Left hindlimb (tissue), 1 donor: ENCODE measurements around the gene FBLN1.
"Not testable (repeated sequence)": the region's sequence is repeated elsewhere in the genome, so short reads cannot be mapped to it uniquely, and the experiment has no call there.

Experiments
- DNase-seq: peaks from one replicate; pipeline ENCODE4 v3.0.0-alpha.2; 2018

FBLN1 gene

DNA sequence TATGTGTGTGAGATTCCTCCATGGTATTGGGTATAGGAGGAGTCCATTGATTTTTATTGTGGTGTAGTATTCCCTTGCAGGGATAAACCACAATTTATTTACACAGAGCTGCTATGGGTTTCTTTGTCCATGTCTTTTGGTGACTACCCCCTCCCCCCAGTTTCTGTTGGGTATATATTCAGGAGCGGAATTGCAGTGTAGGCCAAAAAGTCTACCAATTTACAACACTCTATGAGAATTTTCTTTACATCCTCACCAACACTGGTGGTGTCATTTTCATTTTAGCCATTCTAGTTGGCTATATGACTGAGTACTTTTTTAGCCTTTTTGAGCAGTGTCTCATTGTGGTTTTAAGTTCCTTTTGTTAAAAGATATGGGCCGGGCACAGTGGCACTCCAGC lies 113.7 kb downstream of the FBLN1 start:
- DNase-seq: no peak

GRCh38 chr22:45617948-45618347 lies 115.3 kb downstream of the FBLN1 start:
- DNase-seq: no peak

DNA sequence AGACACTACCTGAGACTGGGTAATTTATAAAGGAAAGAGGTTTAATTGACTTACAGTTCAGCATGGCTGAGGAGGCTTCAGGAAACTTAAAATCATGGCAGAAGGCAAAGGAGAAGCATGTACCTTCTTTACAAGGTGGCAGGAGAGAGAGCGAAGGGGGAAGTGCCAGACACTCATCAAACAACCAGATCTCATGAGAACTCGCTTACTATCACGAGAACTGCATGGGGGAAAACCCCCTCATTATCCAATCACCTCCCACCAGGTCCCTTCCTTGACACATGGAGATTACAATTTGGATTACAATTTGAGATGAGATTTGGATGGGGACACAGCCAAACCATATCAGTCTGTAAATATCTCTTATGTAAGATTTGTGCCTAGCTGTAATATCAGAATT lies 118.0 kb downstream of the FBLN1 start:
- DNase-seq: no peak

GRCh38 chr22:45621836-45622600 lies 119.3 kb downstream of the FBLN1 start:
- no peak for DNase-seq

- DNase-seq: not testable (repeated sequence)
Observed at GRCh38 chr22:45623464-45624145, 120.9 kb downstream of the FBLN1 start.

DNA sequence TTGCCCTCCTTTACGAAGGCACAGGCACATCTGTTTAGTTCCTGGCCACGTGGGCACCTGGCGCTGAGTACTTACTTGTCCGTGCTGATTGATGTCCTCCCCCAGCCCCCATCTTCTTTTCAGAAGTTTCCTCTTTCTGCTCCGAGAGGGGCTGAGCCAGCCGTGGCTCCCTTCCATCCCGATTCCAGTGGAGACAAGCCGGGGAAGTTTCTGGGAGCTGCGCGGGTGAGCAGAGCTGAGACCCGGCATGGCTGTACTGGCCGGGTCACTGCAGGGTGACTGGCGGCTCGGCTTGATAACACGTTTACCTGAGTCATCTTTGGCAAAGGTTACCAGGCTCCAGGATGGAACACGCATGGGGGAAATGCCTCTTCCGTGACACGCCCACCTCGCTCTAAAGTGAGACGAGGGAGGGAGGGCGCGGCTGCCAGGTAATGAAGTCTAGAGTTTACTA lies 123.5 kb downstream of the FBLN1 start:
- DNase-seq: no peak

DNA sequence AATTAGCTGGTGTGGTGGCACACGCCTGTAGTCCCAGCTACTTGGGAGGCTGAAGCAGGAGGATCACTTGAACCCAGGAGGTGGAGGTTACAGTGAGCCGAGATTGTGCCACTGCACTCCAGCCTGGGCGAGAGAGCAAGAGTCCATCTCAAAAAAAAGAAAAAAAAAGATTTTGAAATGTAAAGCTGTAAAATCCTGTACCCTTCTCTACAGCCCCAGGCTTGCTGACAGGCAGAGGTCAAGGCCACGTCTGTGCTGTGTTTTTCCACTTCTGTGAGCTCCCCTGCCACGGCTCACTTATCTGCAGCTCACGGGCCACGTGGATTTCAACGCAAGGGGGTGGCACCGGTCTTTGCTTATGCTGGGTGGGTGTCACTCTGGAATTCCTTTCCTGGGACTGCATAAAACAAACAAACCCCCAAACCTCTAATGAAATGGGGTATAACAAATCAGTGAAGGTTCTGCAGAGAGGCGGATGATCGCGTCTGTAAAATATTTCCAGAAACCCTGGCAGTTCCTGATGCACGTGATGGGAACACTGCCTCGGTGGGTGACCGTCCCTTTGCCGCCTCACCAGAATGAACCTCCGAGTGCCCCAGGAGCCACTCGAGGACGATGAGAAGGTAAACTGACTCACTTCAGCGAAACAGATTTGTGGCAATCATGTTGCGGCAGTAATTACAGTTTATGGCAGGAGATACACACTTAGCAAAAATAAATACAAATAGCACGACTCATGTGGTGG lies 125.0 kb downstream of the FBLN1 start:
- no peak for DNase-seq

DNA sequence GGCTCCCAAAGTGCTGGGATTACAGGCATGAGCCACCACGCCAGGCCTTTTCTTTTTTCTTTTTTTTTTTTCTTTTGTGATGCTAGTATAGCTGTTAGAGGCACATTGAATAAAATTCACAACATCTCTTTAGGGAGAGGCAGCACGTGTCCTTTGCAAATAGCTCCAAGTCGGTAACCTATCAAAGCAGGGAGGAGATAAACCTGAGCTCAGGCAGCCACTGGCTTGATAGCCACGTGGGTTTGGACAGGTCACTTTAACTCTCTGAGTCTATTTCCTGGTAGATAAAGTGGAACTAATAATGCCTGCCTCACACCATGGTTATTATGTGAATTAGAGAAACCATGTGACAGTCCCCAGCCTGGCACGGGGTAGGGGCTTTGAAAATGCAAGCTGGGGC lies 125.8 kb downstream of the FBLN1 start:
- no peak for DNase-seq

DNA sequence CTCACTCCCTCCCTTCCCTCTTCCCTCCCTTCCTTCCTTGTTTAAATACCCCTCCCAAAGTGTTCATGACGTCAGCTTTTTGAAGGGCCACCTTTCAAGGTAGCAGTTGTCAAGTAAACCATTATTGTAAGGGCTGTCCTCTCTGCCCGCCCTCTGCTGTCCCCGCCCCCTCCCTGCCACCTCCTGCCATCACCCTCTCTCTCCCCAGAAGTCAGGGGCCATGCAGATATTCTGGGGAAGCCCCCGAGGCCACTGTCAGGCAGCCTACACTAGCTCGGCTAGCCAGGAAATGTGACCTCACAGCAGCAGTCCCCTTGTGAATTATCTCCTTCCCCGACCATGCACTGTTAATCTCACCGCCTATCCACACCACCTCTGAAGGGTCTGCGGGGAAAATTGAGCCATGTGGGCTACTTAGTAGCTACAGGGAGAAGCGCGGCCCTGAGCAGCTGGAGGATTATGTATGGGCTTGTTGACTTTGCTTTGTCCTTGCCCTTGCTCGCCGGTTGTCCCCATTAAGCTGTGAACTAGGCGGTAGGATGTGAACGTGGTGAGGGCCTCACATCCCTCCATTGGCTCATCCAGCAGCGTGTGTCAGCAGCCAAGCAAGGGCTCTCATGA lies 126.9 kb downstream of the FBLN1 start:
- no peak for DNase-seq

DNA sequence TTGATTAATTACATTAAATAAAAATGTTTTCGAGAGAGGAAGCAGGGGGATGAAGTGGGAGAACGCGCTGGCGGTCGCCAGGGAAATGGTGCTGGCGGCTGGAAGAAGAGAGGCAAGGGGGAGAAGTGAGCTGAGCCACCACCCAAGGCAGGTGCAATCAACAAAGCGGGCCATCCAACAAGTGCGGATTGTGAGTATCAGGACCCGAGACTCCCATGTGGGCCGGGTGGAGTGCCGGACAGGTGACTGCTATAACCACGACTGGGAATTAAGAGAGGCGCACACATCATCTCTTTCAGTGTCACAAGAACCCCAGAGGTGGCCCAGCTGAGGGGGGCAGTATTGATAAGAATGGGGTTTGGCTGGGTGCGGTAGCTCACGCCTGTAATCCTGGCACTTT lies 127.8 kb downstream of the FBLN1 start:
- DNase-seq: no peak

DNA sequence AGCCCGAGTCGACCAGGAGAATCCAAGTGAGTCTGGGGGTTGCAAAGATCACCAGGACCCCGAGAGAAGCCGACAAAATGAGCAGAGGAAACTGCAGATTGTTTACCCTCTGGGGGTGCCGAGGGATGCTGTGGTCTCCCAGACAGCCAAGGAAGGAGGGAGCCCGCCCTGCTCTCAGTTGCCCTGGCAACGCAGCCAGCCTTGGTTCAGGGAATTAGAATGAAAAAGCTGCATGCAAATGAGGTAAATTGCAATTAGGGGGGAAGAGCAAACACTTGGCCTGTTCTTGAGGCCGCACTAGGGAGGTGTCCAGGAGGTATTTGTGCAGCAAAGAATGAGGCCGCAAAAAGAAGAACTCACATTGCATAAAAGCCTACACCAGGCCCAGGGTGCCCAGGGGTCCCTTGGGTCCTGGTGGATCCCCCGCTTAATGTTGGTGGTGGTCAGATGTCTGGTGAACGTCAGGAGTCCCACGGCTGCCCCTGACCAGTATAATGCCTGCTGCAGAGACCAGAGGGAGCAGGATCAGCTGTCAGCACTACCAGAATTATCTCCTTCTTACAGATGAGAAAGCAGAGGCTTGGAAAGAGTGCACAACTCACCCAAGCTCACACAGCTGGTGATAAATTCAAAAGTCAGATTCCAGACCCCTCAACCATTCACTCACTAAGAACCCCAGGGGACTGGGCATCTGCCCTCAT lies 128.6 kb downstream of the FBLN1 start:
- no peak for DNase-seq

DNA sequence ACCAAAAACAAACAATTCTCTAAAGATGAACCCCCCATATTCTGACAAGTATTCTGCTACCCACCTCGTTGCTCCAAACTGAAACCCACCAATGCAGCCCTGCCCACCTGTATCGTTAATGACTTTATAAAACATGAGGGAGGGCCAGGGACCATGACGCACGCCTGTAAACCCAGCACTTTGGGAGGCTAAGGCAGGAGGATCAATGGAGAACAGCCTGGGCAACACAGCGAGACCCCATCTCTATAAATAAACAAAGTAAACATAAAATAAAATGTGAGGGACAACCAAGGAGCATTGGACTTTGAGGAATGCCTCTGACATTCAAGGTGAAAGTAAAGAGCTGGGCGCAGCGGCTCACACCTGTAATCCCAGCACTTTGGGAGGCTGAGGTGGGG lies 129.2 kb downstream of the FBLN1 start:
- DNase-seq: no peak

DNA sequence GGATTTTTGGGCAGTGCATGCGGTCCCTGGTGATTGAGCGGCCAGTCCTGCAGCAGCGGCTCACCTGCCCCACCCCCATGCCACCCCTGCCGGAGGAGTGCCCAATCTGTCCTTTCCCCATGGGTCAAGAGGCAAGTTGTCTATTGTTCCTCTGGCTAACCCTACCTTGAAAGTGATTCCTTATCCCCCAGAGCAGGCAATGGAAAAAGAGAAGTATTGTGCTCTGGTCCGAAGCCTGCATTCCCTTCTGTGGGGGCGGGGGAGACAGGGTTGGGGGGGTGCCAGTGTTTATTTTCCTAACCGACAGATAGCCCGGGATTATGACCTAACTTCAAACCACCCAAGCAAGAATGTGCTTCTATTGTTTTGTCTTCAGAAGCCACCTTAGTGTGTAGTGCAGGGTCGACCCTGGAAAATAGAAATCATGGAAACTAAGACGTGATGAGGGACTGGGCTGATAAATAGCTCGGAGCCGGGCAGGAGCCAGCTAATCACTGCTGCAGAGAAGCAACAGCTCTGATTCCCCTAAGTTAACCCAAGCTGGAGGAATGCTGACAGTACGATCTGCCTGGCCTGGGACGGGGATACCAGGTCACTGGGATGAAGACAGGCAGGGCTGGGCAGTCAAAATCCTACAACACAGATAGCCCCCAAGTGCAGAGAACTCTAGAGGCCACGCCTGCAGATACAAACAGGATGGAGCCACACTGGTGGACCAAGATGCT lies 130.3 kb downstream of the FBLN1 start:
- no peak for DNase-seq

GRCh38 chr22:45636683-45637082 lies 134.0 kb downstream of the FBLN1 start:
- no peak for DNase-seq

GRCh38 chr22:45638197-45638596 lies 135.5 kb downstream of the FBLN1 start:
- no peak for DNase-seq

- DNase-seq: no peak
Observed at GRCh38 chr22:45638834-45639746, 136.4 kb downstream of the FBLN1 start.

GRCh38 chr22:45639747-45640102 lies 137.0 kb downstream of the FBLN1 start:
- DNase-seq: no peak

GRCh38 chr22:45640291-45640940 lies 137.7 kb downstream of the FBLN1 start:
- DNase-seq: no peak

DNA sequence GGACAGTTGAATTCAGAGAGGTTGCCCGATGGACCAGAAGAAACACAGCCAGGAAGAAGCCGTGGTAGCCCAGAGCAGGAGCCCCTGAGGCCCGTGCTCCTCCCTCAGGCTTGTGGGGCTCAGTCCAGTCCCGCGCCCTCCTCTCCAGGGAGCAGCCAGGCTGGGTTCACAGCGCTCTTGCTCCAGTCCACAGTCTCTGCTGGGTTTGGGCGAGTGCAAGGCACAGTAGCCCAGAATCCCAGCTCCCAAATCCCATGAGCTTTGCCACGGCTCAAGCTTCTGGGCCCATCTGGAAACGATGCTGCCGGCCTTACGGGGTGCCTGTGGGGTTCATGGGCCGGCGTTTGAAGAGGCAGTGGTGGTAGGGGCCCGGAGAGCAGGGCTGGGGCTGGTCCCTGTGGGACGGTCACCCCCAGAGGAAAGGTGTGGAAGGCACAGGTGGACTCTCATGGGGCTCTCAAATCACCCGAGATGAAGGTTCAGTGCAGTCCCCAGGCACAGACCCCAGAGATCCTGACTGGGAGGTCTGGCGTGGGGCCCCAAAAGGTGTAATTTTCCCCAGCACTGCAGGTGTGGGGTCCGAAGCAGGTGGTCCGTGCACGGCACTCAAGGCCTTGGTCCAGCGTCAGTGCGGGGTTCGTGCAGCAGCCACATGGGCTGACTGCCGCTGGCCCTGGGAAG lies 138.4 kb downstream of the FBLN1 start:
- no peak for DNase-seq

- DNase-seq: no peak
Observed at GRCh38 chr22:45642986-45643385, 140.3 kb downstream of the FBLN1 start.
